HG03432 (cell line): ENCODE results near the gene MEPCE.
A peak's percentile ranks its signal among the peaks of the same experiment; 100 is the strongest.
"Not testable (repeated sequence)": the region's sequence is repeated elsewhere in the genome, so short reads cannot be mapped to it uniquely, and the experiment has no call there.

Experiments
- ATAC-seq: cut with Tn5 transposase; IDR thresholded peaks from one replicate; pipeline ENCODE4 v1.9.1; 2021; ENCODE audit warnings: mild to moderate bottlenecking, moderate library complexity; ENCODE audit not compliant: unreplicated experiment

The MEPCE gene

GRCh38 chr7:100429637-100430492, at the start of gene MEPCE:
Gene MEPCE (plus strand): TSS chr7:100429831. CDS start chr7:100430019, 188 bp downstream.
- peak; percentile 44 for ATAC-seq

DNA sequence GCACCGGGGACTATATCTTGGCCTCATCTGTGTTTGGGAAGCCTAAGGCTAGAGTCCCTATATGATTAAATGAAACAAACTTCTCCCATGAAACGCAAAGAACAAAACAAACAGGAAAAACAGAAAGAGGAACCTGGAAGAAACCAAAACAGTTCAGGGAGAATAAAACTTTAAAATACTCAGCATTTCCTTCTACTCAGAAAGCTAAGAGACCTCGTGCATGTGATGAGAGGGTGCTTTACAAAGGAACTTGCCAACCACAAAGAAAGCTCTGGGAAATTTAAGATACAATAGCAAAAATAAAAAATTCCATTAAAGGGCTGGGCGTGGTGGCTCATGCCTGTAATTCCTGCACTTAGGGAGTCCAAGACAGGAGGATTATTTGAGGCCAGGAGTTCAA, 49.4 kb upstream of the MEPCE start:
- no peak for ATAC-seq

DNA sequence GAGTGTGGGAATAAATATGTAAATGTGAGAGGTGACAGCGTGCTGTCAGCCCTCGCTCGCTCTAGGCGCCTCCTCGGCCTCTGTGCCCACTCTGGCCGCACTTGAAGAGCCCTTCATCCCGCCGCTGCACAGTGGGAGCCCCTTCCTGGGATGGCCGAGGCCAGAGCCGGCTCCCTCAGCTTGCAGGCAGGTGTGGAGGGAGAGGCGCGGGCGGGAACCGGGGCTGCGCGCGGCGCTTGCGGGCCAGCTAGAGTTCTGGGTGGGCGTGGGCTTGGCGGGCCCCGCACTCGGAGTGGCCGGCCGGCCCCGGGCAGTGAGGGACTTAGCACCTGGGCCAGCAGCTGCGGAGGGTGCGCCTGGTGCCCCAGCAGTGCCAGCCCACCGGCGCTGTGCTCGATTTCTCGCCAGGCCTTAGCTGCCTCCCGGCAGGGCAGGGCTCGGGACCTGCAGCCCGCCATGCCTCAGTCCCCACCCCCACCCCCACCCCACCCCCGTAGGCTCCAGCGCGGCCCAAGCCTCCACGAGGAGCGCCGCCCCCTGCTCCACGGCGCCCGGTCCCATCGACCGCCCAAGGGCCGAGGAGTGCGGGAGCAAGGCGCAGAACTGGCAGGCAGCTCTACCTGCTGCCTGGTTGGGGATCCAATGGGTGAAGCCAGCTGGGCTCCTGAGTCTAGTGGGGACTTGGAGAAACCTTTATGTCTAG, 47.9 kb upstream of the MEPCE start:
- not testable (repeated sequence) for ATAC-seq

GRCh38 chr7:100382234-100382853, 47.3 kb upstream of the MEPCE start:
- not testable (repeated sequence) for ATAC-seq

GRCh38 chr7:100384628-100385294, 44.9 kb upstream of the MEPCE start:
- ATAC-seq, result no peak

DNA sequence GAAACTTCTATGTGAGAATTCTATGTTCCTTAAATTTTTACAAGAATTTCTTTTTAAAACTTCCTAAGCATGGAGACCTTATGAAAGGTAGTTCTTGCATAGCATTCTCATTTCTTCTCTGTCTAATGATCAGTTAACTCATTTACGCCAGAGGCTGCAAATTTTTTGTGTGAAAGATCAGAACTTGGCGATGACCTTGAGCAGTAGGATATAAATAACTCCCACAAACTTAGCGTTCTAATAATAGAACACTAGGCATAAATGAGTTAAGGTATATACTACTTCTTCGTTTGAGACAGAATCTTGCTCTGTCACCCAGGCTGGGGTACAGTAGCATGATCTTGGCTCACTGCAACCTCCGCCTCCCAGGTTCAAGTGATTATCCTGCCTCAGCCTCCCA, 42.7 kb upstream of the MEPCE start:
- ATAC-seq, result no peak

GRCh38 chr7:100387695-100388094, 41.9 kb upstream of the MEPCE start:
- ATAC-seq, result no peak

- no peak for ATAC-seq
These were observed 40.1 kb upstream of the MEPCE start for GRCh38 chr7:100389437-100390088.

GRCh38 chr7:100390286-100391009, 39.2 kb upstream of the MEPCE start:
- no peak for ATAC-seq

DNA sequence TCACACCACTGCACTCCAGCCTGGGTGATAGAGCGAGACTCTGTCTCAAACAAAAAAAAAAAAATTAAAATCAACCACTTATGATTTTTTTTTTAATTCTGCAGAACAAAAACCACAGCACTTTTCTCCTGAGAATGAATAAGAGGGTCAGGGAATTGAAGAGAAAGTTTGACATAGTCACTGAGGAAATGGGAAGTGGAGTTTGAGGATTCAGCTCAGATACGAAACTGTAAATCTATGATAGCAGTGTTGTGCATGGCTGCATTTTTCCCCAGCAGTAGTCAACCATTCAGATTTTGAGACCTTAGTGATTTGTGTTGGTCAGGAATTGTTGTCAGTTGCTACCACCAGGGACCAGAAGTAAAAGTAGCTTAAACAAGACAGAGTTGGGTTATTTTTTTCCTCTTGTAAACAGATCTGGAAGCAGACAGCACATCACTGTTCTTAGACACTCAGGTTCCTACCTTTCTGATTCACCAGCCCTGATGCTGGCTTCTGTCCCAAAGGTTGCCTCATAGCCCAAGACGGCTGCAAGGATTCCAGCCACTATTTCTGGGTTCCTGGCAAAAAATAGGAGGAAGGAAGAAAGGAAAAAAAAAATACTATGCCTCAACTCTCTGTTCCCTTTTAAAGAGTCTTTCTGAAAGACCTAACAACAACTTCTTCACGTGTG, 36.3 kb upstream of the MEPCE start:
- no peak for ATAC-seq

DNA sequence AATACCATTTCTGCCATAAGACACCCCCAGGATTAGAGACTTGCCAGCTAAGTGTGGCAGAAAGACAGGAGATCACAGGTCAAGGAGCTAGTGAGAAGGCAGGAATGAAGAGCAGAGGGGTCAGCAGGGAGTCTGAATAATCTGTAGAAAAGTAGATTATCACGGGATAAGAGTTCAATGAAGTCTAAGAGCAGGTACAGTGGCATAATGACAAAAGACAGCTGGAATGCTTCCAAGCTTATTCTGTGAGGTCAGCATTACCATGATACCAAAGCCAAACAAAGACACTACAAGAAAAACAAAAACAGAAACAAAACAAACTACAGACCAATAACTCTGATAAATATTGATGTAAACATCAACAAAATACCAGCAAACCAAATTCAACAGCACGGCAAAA, 35.6 kb upstream of the MEPCE start:
- no peak for ATAC-seq

DNA sequence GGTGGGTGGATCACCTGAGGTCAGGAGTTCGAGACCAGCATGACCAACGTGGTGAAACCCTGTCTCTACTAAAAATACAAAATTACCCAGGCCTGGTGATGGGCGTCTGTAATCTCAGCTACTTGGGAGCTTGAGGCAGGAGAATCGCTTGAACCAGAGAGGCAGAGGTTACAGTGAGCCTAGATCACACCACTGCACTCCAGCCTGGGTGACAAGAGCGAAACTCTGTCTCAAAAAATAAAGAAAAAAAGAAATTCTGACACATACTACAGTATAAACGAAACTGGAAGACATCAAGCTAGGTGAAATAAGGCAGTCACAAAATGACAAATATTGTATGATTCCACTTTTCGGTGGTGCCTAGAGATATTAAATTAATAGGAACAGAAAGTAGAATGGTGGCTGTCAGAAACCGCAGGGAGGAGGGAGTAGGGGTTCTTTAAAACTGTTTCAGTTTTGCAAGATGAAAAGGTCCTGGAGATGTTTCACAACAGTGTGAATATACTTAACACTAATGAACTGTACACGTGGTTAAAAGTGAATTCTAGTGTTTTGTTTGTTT, 33.1 kb upstream of the MEPCE start:
- ATAC-seq, result peak; percentile 93

- no peak for ATAC-seq
These were observed 32.1 kb upstream of the MEPCE start for GRCh38 chr7:100397315-100398081.

DNA sequence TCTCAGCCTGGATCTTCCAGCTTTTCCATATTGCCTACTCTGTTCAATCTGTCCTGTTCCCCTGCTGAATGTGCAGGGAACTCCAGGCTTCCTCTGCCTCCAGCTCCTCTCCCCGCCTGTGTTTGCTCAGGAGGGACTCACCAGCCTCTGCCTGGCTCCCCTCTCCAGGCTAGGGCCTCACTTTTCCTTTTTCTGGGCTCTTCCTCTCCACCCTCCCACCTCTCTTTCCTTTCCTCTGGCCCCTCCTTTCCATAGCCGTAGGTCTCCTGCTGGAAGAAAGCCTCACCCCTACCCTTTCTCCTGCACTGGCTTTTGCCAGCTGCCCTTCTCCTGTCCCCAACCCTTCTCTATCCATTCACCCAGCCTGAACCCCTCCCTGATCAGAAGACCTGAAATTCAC, 31.4 kb upstream of the MEPCE start:
- no peak for ATAC-seq

GRCh38 chr7:100400041-100400440, 29.6 kb upstream of the MEPCE start:
- no peak for ATAC-seq

GRCh38 chr7:100400656-100401055, 29.0 kb upstream of the MEPCE start:
- ATAC-seq, result no peak

DNA sequence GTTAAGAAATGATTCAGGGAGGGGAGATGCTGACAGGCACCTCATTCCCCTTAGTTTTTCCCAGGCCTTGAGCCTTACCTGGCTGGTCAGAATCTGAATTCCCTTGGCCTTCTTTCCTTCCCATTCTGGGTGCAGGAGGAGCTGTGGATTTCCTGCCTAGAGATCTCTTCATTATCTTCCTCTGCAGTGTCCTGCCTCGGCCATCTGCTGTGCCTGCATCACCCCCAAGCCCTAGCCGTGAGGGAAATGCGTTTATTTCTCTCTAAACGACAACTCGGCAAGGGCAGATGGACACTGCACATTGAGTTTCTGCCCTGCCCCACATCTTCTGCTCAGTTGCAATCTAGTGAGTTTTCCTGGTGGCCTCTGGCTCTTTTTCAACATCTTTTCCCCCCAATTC, 27.8 kb upstream of the MEPCE start:
- no peak for ATAC-seq

DNA sequence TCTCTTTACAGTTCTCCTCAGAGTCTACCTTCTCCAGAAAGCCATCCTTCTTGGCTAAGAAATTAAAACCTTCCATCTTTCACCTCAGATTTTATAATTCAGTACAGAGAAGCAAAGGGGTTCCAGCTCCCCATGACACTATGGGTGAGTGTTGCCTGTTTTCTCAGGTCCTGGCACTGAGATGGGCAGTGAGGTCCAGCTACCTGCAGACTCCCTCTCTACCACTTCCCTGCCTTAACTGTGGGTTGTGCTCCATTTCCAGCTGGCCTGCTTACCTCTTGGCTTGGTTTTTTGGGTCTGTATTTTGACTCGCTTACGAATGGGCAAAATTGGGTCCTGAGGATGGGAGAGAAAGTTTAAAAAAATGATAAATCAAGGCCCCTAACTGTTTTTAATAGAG, 27.4 kb upstream of the MEPCE start:
- ATAC-seq, result no peak
